GM19452 (cell line): ENCODE data around the gene ANKRD6.

Experiments used
- ATAC-seq: cut with Tn5 transposase; IDR thresholded peaks from one replicate; pipeline ENCODE4 v1.9.1; 2021; ENCODE audit not compliant: unreplicated experiment

Gene ANKRD6

DNA sequence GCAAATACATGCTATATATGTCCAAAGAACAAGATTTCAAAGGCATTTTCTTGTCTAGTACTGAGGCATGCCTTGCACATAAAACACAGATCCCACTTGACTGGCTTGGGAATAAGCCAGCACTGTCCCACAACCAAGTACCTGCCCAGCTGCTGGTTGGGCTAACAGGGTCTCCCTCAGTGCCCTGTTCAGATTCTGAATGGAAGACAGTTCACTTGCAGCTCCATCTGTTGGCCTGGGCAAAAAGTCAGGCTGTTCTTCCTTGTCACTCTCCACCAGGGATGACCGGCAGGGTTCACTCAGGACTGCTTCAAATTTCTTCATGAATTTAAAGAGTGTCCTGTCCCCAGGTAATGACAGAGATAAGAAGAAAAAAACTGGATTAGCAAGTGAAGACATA lies 250.0 kb downstream of the ANKRD6 start:
- ATAC-seq = no peak
